RWPE2 (cell line): ENCODE results near the gene SLC13A5.

ENCODE experiments used
- ATAC-seq: fragments of 200-7000 bp; cut with Tn5 transposase; 3 replicates; pipeline ENCODE4 v1.9.1; 2021; ENCODE audit warnings: low read depth
- DNase-seq: peaks from one replicate; pipeline ENCODE4 v3.0.0-alpha.2; 2020; ENCODE audit warnings: low spot score
- H3K27ac ChIP-seq: fragments of 450-650 bp; 2 replicates; pipeline ENCODE4 v1.5.1; 2017; ENCODE audit warnings: mild to moderate bottlenecking; ENCODE audit not compliant: poor library complexity, severe bottlenecking
- H3K27me3 ChIP-seq: fragments of 250-450 bp; sonication (Bioruptor Pico); 2 replicates; pipeline ENCODE4 v1.5.1; 2021; ENCODE audit warnings: mild to moderate bottlenecking, moderate library complexity; ENCODE audit not compliant: insufficient read depth, poor library complexity, severe bottlenecking
- H3K36me3 ChIP-seq: fragments of 250-450 bp; sonication (Bioruptor Pico); 2 replicates; pipeline ENCODE4 v1.5.1; 2020; ENCODE audit warnings: low read depth, mild to moderate bottlenecking, moderate library complexity
- H3K4me1 ChIP-seq: fragments of 250-450 bp; sonication (Bioruptor Pico); 2 replicates; pipeline ENCODE4 v1.5.1; 2021; ENCODE audit warnings: mild to moderate bottlenecking, moderate library complexity; ENCODE audit not compliant: insufficient read depth, poor library complexity, severe bottlenecking
- H3K4me3 ChIP-seq: fragments of 250-450 bp; sonication (Bioruptor Pico); 2 replicates; pipeline ENCODE4 v1.5.1; 2021; ENCODE audit warnings: mild to moderate bottlenecking, moderate library complexity; ENCODE audit not compliant: severe bottlenecking
- H3K9me3 ChIP-seq: fragments of 250-450 bp; sonication (Bioruptor Pico); 2 replicates; pipeline ENCODE4 v1.5.1; 2021; ENCODE audit warnings: mild to moderate bottlenecking, moderate library complexity; ENCODE audit not compliant: severe bottlenecking
- CTCF ChIP-seq: fragments of 450-650 bp; IDR thresholded peaks from one replicate; pipeline ENCODE4 v1.5.1; 2017; ENCODE audit warnings: mild to moderate bottlenecking, moderate library complexity; ENCODE audit not compliant: poor library complexity, severe bottlenecking

SLC13A5 gene

GRCh38 chr17:6712854-6713129 is 377 bp downstream of the SLC13A5 start:
- no peak overlapping the region for H3K4me3 ChIP-seq
- ATAC-seq (no peak; the same call in 2 of the 3 replicates), DNase-seq (no peak)
- no peak for TF ChIP-seq CTCF
- H3K4me1 ChIP-seq = peaks cover 4% of the 10 kb centered on the region
- no peaks in the 10 kb centered on the region for H3K9me3 ChIP-seq
- H3K27ac ChIP-seq = no peak overlapping the region
- no peaks in the 10 kb centered on the region for H3K36me3 ChIP-seq
- H3K27me3 ChIP-seq = no peaks in the 10 kb centered on the region

- no peaks in the 10 kb centered on the region for H3K36me3 ChIP-seq
- peaks cover 4% of the 10 kb centered on the region for H3K4me1 ChIP-seq
- no peaks in the 10 kb centered on the region for H3K9me3 ChIP-seq
- ATAC-seq (peak; percentile 86), DNase-seq (no peak)
- H3K4me3 ChIP-seq = no peak overlapping the region
- no peak overlapping the region for H3K27ac ChIP-seq
- no peak for TF ChIP-seq CTCF
- no peaks in the 10 kb centered on the region for H3K27me3 ChIP-seq
Measured at GRCh38 chr17:6712058-6712853, 913 bp downstream of the SLC13A5 start.

- ATAC-seq (no peak), DNase-seq (no peak)
- Histone ChIP-seq H3K4me3 (no peak overlapping the region), H3K9me3 (no peaks in the 10 kb centered on the region), H3K4me1 (peaks cover 4% of the 10 kb centered on the region), H3K27ac (no peak overlapping the region), H3K36me3 (no peaks in the 10 kb centered on the region), H3K27me3 (no peaks in the 10 kb centered on the region)
- no peak for TF ChIP-seq CTCF
Measured at GRCh38 chr17:6711681-6712057, 1.5 kb downstream of the SLC13A5 start.

GRCh38 chr17:6711081-6711674 is 2.0 kb downstream of the SLC13A5 start:
- no peak overlapping the region for H3K27ac ChIP-seq
- peaks cover 4% of the 10 kb centered on the region for H3K4me1 ChIP-seq
- no peaks in the 10 kb centered on the region for H3K27me3 ChIP-seq

More at GRCh38 chr17:6711081-6711674, 2.0 kb downstream of the SLC13A5 start:
- peak; percentile 31; the same call in 1 of the 3 replicates for ATAC-seq
- no peak for DNase-seq
- no peaks in the 10 kb centered on the region for H3K36me3 ChIP-seq
- H3K4me3 ChIP-seq = no peak overlapping the region
- H3K9me3 ChIP-seq = no peaks in the 10 kb centered on the region
- no peak for TF ChIP-seq CTCF
